KMS-11 (cell line): ENCODE results near the gene JUNB.

Experiments
- H2AFZ ChIP-seq: fragments of 200-600 bp; sonication (generic); 2 replicates; pipeline ENCODE4 v1.6.1; 2016; ENCODE audit warnings: antibody characterized with exemption, mixed run types, low read depth
- H3K27ac ChIP-seq: fragments of 200-600 bp; sonication (generic); 2 replicates; pipeline ENCODE4 v1.6.1; 2016; ENCODE audit warnings: mild to moderate bottlenecking, mixed run types
- H3K27me3 ChIP-seq: fragments of 200-600 bp; sonication (generic); 2 replicates; pipeline ENCODE4 v1.6.1; 2017; ENCODE audit warnings: mild to moderate bottlenecking, low read depth, mixed run types, moderate library complexity; ENCODE audit not compliant: insufficient read depth
- H3K36me3 ChIP-seq: fragments of 200-600 bp; sonication (generic); 2 replicates; pipeline ENCODE4 v1.6.1; 2017; ENCODE audit warnings: mild to moderate bottlenecking, mixed run types; ENCODE audit not compliant: insufficient read depth
- H3K4me1 ChIP-seq: fragments of 200-600 bp; sonication (generic); 2 replicates; pipeline ENCODE4 v1.6.1; 2016; ENCODE audit warnings: mild to moderate bottlenecking, low read depth, mixed run types; ENCODE audit not compliant: poor library complexity, severe bottlenecking
- H3K4me2 ChIP-seq: fragments of 200-600 bp; sonication (generic); 2 replicates; pipeline ENCODE4 v1.7.0; 2016; ENCODE audit warnings: mild to moderate bottlenecking, mixed run types
- H3K4me3 ChIP-seq: fragments of 200-600 bp; sonication (generic); IDR thresholded peaks from 2 replicates; pipeline ENCODE4 v1.6.1; 2017; ENCODE audit warnings: low read depth, low read length, mixed read lengths; ENCODE audit not compliant: insufficient read depth
- H3K79me2 ChIP-seq: fragments of 200-600 bp; sonication (generic); 2 replicates; pipeline ENCODE4 v1.6.1; 2016; ENCODE audit warnings: low read depth, mixed run types; ENCODE audit not compliant: insufficient read depth
- H3K9ac ChIP-seq: fragments of 200-600 bp; sonication (generic); 2 replicates; pipeline ENCODE4 v1.6.1; 2016; ENCODE audit warnings: mild to moderate bottlenecking, mixed run types
- H4K20me1 ChIP-seq: fragments of 200-600 bp; sonication (generic); 2 replicates; pipeline ENCODE4 v1.6.1; 2016; ENCODE audit warnings: mild to moderate bottlenecking, mixed run types; ENCODE audit not compliant: insufficient read depth
- CTCF ChIP-seq: fragments of 200-600 bp; sonication (generic); conservative IDR thresholded peaks from 2 replicates; pipeline ENCODE4 v1.6.1; 2017; ENCODE audit warnings: low read depth, mild to moderate bottlenecking, antibody characterized with exemption, low read length, moderate library complexity, mixed read lengths

JUNB gene

GRCh38 chr19:12764698-12765097 is 26.6 kb upstream of the JUNB start:
- H3K4me2 ChIP-seq: no peak overlapping the region
- H3K27ac ChIP-seq: no peak overlapping the region
- no peaks in the 10 kb centered on the region; the same call in 1 of the 2 replicates for H3K27me3 ChIP-seq
- no peaks in the 10 kb centered on the region for H3K4me1 ChIP-seq
- H4K20me1 ChIP-seq: no peaks in the 10 kb centered on the region
- H3K79me2 ChIP-seq: no peaks in the 10 kb centered on the region
- H3K4me3 ChIP-seq: no peak overlapping the region
- no peak overlapping the region for H2AFZ ChIP-seq
- no peak for TF ChIP-seq CTCF
- H3K9ac ChIP-seq: no peak overlapping the region
- no peaks in the 10 kb centered on the region for H3K36me3 ChIP-seq

GRCh38 chr19:12766051-12766521 is 25.2 kb upstream of the JUNB start:
- no peak overlapping the region for H3K9ac ChIP-seq
- H3K36me3 ChIP-seq: no peaks in the 10 kb centered on the region
- peak overlapping the region; percentile 61; the same call in 1 of the 2 replicates for H2AFZ ChIP-seq
- H3K27ac ChIP-seq: no peak overlapping the region
- peak; percentile 85 for TF ChIP-seq CTCF
- H4K20me1 ChIP-seq: no peaks in the 10 kb centered on the region
- H3K27me3 ChIP-seq: no peaks in the 10 kb centered on the region
- H3K4me3 ChIP-seq: no peak overlapping the region
- H3K4me2 ChIP-seq: peak overlapping the region; percentile 80
- no peaks in the 10 kb centered on the region for H3K4me1 ChIP-seq
- H3K79me2 ChIP-seq: no peaks in the 10 kb centered on the region

DNA sequence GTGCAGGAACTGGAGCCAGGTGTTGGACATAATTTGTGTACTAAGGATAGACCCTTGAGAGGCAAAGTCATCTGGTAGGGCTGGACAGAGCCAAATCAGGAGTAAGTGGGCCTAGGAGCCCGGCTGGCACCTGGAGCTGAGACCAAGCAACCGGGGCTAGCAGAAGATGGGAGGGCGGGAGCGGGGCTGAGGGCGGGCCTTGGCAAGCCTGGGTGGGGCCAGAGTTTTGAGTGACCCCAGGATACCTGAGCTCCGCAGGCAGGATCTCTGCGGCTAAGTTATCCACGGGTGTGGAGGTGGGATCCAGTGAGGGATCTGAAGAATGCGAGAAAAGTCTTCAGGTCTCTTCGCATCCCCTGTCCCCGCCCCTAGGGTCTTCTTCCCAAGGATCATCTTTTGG is 24.1 kb upstream of the JUNB start:
- no peak for TF ChIP-seq CTCF
- Histone ChIP-seq H3K79me2 (no peaks in the 10 kb centered on the region), H3K27ac (no peak overlapping the region), H3K4me1 (peaks cover 3% of the 10 kb centered on the region), H4K20me1 (no peaks in the 10 kb centered on the region), H3K4me2 (no peak overlapping the region), H3K36me3 (no peaks in the 10 kb centered on the region), H3K4me3 (no peak overlapping the region), H3K9ac (no peak overlapping the region), H3K27me3 (no peaks in the 10 kb centered on the region), H2AFZ (no peak overlapping the region)

DNA sequence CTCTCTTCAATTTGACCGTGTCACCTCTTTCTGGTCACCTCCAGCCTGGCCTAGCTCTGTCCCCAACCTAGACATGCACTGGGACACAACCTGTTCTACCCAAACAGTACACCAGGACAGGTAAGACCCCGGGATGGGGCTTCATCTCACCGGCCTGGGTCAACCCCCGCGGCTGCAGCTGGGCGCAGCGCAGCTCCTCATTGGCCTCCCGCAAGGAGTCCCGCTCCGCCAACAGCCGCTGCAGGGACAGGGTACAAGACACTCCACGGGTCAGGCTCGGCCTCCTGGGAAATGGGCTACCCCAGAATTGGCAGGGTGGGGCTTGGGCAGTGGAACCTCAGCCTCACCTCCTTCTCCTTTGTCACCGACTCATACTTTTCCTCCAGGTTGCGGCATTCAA is 23.6 kb upstream of the JUNB start:
- no peaks in the 10 kb centered on the region for H4K20me1 ChIP-seq
- no peaks in the 10 kb centered on the region for H3K36me3 ChIP-seq
- H3K4me1 ChIP-seq: peaks cover 3% of the 10 kb centered on the region
- H3K79me2 ChIP-seq: no peaks in the 10 kb centered on the region
- H3K4me2 ChIP-seq: no peak overlapping the region
- no peak overlapping the region for H3K27ac ChIP-seq
- H3K4me3 ChIP-seq: no peak overlapping the region
- no peaks in the 10 kb centered on the region for H3K27me3 ChIP-seq
- TF ChIP-seq CTCF: no peak
- no peak overlapping the region for H3K9ac ChIP-seq
- no peak overlapping the region for H2AFZ ChIP-seq
